ENCODE data around the gene CYB5A. TPM values are rescaled to one million over a fixed set of nuclear protein-coding genes. Genes with fewer than 3 reads are reported as not detected.
A peak's percentile ranks its signal among the peaks of the same experiment; 100 is the strongest.

CYB5A gene
- total RNA-seq, 1 donor from 2014 or later: 74.4 TPM

DNA sequence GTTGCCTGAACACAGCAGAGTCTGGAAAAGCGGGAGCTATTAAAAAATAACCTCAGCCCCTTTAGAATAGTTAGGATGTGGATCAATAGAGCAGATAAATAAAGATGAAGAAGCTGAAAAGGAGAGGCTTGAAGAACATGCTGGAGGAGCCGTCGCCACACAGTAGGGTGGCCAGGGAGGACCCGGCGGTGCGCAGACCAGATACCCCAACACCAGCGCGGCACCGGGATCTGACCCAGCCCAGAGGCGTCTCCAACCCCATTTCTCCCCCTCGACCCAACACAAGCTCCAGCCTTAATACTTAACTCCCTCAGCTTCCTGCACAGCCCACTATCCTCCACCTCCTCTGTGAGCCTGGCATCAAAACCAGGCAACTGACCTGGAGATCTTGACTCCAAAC lies 16.0 kb downstream of the CYB5A start:
- ATAC-seq: no peak

DNA sequence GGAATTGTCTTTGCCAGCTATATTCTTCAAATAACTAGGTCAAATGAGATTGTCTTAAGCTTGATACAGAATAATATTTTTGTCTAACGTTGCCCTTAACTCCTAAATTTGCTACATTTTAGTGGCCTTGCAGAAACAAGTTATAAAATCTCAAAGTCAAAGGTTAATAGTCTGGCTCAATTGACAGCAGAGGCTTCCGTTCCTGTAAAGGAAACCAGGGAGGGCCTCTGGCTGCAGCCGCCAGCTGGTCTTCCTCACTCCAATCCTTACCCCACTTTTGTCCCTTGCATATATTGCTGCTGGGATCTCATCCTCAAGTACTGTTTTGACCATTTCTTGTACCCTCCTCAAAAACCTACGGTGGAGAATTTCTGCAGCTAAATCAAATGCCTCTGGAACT lies 17.1 kb downstream of the CYB5A start:
- no peak for ATAC-seq

DNA sequence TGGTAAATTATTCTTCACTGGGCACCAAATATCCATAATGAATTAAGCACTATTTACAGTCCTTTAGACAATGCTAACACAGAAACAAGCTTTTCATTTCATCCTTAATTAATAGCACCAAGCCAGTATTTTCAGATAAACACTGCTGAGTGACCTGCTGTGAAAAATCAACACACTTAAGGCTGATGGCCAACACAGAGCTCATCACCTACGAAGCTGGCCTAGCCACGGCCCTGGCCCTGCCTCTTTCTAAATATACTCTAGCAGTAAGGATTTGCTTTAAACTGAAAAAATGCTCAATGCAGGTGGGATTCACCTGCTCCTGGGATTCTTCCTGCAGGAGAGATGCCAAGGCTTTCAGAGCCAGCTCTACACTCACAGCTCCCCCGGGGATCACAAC lies 18.4 kb downstream of the CYB5A start:
- ATAC-seq: no peak

DNA sequence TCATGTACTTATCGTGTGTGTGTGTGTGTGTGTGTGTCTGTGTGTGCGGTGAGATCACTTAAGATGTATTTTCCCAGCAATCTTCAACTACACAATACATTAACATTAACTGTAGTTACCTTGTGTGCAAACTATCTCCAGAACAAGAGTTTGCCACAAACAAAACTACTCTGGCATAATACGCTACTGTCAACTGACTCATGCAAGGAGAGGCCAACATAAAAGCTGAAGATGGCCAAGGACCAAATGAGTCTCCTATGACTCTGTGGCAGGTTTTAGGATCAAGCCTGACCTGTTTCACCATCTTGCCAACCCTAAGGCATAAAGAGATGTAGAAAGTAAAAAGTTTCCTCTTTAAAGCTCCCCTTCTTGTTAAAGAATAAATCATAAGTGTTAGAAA lies 20.1 kb downstream of the CYB5A start:
- peak; percentile 98 for ATAC-seq

DNA sequence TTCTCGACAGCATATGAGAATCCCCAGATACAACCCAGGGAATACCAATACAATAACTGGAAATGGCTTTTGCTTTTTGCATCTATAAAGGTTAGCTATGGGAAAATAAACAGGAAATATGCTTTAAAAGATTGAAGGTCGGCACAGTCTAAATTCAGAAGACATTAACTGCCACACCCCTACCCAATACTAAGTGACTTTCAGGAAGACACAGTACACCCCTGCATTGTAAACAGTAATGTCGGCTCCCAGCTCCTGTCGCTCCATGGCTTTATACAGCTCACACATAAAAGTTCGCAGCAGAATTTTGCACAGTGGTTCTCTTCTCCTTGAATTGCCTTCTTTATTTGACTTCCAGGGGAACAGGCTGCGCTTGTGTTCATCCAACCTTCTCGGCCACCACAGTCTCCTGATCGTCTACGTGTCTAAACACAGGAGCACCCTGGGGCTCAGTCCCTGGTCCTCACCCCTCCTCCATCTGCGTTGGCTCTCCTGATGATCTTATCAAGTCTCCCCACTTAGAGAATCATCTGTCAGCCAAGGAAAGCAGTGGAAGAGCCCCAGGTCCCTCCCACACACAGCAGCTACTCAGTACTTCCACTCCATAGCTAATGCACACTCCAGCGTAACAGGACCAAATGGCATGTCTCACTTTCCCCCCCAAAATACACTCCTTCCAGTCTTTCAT lies 22.7 kb downstream of the CYB5A start:
- ATAC-seq: no peak

DNA sequence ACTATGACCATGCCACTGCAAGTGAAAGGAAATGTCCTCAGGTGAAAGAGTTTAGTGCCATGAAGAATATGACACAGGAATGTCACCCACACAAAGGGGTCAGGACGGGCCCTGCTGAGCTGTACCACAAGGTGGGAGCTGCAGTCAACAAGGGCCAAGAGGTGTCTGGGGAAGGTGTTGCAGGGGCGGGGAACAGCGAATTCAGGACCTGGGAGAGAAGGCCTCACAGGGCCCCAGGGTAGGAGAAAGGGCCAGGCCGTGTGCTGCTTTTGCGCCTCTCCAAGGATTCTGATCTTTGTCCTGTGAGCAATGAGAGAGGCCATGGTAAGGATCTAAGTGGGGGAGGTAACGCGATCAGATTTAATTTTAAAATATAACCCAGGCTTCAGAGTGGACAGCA lies 23.6 kb downstream of the CYB5A start:
- ATAC-seq: no peak

DNA sequence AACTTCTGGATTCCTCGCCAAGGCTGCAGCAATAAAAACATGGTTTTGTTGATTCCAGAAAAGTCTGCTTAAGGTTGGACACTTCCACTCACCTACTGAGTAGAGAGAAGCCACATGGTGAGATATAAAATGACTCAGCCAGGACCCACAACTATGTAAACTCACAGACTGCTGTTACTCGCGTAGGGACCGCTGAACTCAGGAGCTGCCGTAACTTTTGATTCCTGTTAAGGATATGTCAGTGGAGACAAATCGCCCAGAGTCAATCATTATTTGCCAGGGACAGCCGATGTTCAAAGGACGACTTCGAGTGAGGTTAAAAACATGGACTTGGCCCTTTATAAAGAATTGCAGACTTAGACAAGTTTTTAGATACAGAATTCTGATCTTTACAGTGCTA lies 25.6 kb downstream of the CYB5A start:
- no peak for ATAC-seq

DNA sequence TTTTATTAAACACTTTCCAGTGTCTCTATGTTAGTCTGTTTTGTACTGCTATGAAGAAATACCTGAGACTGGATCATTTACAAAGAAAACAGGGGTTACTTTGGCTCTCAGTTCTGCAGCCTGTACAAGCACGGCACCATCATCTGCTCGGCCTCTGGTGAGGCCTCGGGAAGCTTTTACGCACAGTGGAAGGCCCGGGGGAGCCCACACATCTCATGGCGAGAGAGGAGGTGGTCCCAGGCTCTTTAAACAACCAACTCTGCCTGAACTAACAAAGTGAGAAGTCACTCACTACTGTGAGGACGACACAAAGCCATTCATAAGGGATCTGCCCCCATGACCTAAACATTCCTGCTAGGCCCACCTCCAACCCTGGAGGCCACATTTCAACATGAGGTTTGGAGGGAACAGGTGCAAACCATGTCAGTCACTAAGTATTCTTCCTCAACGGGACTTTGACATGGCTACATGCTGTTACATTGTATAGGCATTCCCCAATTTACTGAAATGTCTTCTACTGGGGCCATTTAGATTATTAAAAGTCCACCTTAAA lies 26.1 kb downstream of the CYB5A start:
- no peak for ATAC-seq

DNA sequence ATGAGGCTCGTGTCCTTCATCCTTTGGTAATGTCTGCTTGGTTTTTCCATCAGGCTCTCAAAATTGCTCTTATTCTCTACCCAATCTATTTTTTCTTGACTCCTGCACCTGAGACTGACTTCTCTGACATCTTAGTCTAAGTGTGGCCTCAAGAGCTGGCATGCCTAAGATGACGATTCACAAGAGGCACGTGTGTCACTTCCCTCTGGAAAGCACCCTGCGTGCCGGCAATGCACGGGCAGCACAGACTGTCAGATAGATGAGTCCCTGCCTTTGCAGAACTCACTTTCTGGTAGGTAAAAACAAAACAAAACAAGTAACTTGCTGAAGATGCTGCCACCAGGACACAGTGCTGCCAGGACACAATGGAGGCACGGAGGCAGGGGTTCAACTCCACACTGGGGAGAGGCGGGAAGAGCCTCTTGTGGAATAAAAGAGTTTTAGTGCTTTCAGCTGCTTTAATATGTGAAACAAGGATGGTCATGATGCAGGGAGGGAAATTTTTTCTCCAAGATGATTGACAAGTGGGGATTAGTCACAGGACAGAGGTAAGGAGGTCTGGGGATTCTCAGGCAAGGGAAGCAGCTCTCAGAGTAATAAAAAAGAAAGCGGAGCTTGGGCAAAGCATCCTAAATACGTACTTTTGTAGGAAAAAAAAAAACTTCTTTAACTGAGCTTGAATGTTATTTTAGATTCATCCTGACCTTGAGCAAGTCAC lies 27.3 kb downstream of the CYB5A start:
- ATAC-seq: no peak

DNA sequence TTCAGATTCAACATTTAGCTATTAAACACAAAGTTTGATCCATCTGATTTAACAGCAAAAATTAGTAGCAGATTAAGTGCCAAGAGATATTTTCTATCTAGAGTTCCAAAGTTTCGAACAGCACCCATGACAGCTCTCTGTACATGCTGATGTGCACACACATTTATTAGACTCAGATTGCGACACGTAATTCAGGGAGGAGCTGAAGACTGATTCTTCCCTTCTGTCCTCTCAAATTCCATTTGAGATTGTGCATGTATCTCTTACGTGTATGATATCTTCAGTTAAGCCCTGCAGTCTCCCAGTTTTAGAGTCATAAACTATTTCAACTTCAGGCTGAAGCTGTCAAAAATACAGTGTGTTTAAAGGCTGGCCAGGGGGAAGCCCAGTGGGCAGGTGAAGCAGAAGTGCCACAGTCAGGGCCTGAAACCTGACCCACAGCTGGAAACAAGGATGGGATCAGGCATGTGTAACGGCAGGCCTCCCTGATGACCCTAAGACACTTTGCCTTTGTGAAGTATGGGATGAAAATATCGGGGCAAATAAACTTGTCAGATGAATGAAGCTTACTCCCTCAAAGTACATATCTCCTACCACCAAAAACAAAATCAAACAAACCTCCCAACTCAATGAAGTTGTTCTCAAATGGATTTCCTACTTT lies 30.6 kb downstream of the CYB5A start:
- ATAC-seq: no peak

DNA sequence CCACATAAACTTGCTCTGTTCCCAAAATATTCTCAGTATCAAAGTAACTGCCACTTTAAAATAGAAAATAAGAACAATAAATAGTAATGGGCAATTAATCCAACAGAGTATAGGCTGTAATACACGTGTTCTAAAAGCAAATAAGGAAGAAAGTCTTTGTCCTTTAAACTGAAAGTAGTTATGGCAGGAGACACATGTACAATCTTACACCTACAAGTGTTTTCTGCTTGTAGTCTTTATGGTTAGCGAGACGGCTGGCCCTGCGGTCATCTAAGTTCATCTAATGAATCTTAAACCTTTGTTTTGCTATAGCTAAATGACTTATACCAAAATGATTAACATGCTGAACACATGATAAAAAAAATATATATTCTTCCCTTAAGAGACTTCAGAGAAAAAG lies 32.4 kb downstream of the CYB5A start:
- ATAC-seq: no peak

DNA sequence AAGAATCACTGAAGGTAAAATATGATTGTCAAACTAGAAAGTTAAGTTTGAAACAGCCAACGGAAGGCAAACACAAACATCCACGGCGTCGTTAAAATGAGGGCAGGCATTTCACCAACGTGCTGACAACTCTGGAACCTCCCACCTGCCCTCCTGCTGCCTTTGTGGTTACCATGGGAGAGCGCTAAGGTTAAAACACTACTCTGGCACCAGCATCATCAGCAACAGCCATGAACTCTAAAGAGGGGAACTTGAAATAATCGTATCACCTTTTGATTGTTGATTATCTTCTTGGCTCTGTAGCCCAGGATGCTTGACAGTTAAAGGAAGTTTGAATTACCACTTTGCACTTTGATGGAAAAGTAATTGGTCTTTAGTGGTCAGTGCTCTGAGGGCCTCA lies 34.7 kb downstream of the CYB5A start:
- no peak for ATAC-seq

DNA sequence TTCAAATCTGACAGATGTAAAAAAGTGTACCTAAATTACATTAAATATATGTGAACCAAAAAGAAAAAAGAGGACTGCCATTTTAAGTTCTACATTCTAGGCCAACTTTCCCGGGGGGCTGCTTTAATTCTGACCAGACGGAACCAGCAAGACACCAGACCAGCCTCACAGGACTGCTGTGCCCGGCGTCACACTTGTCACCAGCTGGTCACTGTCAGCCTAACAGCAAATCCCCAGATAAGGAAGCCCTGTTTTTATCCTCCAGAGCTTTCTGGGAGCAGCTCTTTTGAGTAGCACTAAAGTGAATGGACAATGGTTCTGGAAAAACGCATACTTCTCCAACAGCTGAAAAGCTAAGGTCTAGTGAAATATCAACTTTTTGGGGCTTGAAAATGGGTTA lies 35.6 kb downstream of the CYB5A start:
- ATAC-seq: no peak

DNA sequence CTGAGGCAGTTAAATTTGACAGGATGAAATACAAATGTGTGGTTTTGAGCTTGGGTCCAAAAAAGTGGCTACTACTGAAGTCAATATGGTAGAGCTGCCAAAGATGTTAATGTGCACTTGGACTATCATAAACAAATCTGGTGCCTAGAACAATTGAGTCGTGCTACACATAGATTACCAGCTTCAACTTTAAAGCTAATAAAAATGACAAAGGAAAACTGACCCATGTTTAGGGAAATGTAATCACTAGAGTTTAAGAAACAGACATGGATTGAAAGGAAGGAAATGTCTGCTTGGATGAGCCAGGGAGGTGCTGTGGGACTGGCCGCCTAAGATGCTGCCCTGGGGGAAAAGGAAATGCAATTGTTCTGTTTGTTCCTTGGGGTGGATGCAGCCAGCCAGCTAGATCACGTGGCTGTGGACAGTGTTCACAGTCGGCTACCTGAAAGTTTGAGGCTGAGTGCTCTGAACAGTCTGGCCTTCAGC lies 36.6 kb downstream of the CYB5A start:
- ATAC-seq: peak; percentile 42

DNA sequence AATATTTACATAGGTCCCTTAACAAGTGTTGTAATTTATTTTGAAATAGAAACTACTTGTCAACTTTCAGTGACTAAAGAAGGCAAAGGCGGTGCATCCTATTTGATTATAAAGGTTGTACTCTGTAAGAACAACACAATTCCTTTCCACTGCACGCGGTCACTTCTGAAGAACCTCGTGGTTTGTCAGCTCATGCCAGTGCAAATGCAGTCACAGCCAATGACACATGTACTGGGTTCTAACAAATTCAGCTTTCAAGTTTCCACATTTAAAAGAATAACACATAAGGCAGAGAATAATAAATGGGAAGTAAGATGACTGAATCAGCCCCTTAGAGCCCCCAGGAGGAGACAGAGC lies 39.7 kb downstream of the CYB5A start:
- ATAC-seq: no peak

DNA sequence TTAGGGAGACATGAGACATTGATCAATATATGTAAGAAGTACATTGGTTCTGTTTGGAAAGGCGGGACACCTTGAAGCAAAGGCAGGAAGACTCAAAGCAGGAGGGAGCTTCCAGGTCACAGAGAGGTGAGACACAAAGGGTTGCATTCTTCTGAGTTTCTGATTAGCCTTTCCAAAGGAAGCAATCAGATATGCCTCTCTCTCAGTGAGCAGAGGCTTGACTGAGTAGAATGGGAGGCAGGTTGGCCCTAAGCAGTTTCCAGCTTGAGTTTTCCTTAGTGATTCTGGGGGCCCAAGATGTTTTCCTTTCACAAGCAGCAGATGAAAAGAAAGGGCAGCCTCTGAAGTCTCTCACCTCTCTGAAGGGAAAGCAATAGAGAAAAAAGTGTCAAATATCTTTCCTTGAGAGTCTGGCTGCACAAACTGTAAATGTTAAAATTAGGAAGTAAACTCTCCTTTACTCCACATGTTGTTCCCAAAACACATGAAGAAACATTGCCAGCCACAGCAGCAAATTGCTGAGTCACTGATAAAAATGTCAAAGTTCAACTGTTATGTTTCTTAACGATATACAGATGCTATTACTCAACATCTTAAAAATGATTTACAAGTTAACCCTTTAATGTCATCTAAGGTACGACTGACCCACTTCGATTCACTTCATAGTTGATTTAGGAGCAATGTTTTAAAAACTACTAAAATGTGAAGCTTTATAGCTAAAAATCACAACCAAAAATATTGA lies 40.3 kb downstream of the CYB5A start:
- ATAC-seq: no peak

DNA sequence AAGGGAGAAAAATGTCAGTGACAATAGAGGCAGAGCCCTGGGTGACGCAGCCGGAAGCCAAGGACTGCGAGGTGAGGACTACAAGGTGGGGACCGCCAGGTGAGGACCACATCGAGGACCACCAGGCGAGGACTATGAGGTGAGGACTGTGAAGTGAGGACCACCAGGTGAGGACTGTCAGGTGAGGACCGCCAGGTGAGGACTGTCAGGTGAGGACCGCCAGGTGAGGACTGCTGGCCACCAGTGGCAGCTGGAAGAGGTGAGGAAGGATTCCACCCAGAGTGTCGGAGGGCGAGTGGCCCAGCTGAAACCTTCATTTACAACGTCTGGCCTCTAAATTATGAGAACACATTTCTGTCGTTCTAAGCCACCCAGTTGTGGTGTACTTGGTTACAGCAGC lies 41.6 kb downstream of the CYB5A start:
- ATAC-seq: no peak

DNA sequence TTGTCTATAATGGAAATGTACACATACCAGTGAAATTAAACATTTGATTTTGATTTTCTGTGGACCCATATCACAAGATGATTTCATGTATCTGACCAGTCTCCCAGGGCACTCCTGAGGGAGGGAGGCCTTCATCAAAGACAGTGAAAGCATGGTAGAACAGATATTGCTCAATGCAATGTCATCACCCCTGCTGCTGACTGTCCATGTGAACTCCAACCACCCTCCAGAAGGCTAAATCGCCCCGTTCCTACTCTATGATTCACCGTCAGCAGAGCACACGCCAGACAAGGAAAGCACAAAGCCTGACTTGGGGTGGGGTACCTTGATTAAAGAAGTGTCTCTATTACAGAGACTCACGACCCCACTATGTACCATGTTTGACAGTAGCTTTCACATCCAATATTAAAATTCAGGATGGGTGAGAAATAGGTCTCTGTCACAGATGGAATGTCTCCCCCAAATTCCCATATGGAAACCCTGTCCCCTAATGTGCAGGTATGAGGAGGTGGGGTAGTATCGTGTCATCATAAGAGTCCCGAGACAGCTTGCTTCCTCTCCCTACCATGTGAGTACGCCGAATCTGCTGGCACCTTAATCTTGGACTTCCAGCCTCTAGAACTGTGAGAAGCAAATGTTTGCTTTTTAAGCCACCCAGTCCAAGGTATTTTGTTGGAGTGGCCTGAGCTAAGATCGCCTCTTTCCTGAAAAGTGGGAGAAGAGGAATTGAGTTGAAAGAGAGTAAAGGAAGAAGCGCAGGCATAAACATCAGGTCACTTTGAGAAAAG lies 42.4 kb downstream of the CYB5A start:
- peak; percentile 82 for ATAC-seq

DNA sequence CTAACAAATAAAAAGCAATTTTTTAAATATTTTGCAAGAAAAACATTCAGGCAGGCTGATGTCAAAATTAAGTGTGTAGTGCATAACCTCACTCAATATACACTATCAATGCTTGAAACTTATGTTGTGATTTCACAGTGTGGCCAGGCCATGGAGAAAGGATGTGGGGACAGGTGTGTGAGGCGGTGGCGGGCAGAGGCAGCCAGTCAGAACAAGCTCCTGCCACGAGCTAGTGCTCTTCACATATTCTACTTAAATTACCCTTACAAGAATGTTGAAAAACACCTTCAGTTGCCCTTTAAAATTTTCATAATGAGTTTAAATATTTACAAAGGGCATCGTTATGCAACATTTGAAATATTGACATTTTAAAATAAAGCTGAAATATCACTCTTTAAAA lies 43.2 kb downstream of the CYB5A start:
- ATAC-seq: no peak

DNA sequence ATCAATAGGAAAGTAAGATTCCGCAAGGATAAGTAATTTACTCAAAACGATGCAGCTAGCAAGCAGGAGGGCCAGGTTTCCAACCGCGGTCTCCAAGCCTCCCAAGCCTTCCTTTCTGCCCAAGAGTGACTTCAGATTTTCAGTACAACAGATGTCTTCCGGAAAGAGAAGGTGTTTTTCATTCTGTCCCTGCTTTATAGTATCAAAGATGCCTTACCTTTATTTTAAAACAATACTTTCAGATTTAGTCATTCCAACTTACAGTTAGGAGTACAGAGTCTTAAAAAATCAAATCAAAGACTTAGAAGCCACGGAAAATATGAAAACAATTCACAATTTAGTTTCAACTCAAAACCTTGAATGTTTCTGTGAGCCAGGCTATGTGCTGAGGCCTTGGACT lies 43.6 kb downstream of the CYB5A start:
- no peak for ATAC-seq

DNA sequence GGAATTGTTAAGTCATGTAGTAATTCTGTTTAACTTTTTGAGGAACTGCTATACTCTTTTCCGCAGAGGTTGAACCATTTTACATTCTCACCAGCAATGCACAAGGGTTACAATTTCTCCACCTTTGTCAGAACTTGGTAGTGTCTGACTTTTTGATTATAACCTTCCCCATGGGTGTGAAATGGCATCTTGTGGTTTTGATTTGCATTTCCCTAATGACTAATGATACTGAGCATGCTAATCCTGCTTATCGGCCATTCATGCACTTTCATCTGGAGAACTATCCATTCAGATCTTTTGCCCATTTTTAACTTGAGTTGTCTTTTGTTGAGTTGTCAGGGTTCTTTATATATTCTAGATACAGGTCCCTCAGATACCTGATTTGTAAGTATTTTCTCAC lies 47.2 kb downstream of the CYB5A start:
- no peak for ATAC-seq

DNA sequence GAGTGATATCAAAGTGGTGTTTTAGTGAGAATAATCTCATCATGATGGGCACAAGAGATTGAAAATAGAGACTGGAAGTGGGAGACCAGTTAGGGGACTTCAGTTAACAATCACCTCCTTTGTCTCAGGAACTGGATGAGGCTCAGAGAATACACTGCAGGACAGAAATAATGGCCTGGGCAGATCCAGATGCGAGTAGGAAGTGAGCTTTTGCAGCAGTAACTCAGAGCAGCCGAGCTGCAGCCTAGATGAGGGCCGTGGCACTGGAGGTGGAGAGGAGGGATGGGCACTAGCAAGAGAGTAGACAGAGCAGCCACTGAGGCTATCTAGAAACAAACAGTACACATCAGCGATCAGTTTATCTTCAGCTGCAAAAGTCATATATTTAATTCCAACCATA lies 48.6 kb downstream of the CYB5A start:
- no peak for ATAC-seq
